GM19240 (cell line): Measurements from ENCODE around the gene S100A16.
"Not testable (repeated sequence)": the region's sequence is repeated elsewhere in the genome, so short reads cannot be mapped to it uniquely, and the experiment has no call there.

Source experiments
- DNase-seq: peaks from one replicate; pipeline ENCODE4 v3.0.0; 2011; ENCODE audit warnings: low spot score; ENCODE audit not compliant: insufficient read length

S100A16 gene

DNA sequence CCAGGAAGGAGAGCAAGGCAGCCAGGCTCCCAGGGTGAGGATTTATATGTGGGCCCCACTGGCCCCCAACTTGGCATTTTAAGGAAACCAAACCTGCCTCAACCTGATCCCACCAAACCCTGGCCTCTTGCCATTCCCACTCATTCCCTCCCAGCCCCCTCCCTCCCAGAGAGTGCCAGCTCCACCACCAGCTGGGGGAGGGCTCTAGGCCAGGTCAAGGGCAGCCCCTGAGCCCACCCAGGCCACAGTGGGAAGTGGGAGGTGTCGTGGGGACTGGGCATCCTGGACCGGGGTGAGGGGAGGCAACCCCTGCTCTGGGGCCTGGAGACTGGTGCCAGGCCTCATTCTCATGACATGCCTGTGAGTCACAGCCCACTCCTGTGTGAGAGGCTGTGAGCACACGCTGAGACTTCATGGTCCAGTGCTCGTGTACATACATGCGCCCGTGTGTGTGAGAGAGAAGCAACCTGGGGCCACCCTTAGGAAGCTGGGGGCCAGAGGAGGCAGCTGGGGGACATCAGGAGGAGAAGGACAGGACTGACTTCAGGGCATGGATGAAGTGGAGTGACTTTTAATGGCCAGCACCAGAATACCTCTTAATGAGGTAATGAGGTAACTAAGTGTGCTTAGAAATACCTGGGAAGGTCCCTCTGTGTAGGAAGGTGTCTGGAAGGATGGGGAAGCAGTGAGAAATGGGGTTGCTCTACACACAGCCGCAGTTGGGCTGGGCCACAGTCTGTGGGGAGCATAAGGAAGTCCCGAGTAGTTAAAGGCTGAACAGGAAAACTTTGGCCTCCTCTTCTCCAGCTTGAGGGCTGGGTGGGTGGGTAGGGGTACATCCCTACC lies 47.2 kb downstream of the S100A16 start, which contains the start of gene S100A2:
Gene S100A2 (minus strand): TSS at position 316 of the 846 bp plus-strand sequence. CDS start 1,967 bp downstream, outside the sequence.
- no peak for DNase-seq

DNA sequence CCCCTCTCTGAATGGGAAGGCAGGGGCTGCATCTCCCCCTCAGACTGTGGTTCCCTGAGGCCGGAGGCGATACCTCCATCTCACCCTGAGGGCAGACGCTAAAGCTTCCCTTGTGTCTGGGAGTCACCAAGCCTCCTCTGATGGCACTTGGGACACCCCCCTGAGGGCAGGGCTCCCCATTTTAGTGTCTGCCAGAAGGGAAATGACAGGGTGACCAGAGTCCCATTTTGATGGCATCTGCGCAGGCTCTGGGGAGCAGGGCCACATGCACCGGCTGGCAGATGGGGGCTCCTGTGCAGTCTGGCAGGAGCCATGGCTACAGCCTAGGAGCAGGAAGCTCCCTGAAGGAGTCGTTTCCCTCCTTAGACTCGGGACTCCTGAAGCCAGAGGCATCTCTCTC lies 48.9 kb downstream of the S100A16 start:
- DNase-seq, result no peak

DNA sequence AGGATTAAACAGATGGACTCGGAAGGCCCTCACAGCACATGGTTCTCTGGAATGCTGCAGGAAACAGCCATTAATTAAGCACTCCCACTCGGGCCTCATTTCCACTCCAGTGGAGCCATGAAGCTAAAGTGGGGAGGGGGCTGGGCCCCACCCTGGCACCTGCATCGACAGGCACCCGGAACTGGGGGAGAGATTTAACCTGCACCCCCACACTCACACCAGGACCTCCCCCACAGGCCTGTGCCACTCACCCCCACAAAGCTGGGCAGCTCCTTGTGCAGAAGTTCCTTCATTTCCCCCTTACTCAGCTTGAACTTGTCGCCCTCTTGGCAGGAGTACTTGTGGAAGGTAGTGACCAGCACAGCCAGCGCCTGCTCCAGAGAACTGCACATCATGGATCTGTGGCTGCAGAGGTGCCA lies 49.4 kb downstream of the S100A16 start:
- no peak for DNase-seq

DNA sequence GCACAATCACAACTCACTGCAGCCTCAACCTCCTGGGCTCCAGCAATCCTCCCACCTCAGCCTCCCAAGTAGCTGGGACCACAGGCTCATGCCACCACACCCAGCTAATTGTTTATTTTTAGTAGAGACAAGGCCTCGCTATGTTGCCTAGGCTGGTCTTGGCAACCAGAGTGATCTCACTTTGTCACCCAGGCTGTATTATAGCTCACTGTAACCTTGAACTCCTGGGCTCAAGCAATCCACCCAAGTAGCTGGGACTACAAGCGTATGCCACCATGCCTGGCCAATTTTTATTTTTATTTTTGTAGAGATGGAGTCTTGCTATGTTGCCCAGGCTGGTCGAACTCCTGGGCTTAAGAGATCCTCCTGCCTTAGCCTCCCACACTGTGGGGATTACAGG lies 50.9 kb downstream of the S100A16 start:
- not testable (repeated sequence) for DNase-seq

DNA sequence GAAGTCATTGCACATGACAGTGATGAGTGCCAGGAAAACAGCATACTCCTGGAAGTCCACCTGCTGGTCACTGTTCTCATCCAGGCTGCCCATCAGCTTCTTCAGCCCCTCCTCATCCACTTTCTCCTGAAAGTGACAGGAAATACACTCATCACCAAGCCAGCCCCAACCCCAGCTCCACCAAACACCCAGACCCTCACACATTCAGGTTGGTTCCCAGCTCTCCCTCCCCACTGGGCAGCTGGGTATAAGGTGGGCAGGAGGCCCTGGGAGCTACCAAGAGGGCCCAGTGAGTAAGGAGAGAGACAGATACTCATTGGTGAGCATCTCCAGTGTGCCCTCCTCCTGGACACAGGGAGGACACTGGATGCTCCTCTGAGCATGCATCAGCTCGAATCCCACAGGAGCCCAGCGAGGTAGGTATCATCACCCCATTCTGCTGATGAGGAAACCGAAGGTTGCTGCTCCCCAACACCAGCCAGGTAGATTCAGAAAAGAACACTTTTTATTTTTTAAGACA lies 51.4 kb downstream of the S100A16 start:
- no peak for DNase-seq

DNA sequence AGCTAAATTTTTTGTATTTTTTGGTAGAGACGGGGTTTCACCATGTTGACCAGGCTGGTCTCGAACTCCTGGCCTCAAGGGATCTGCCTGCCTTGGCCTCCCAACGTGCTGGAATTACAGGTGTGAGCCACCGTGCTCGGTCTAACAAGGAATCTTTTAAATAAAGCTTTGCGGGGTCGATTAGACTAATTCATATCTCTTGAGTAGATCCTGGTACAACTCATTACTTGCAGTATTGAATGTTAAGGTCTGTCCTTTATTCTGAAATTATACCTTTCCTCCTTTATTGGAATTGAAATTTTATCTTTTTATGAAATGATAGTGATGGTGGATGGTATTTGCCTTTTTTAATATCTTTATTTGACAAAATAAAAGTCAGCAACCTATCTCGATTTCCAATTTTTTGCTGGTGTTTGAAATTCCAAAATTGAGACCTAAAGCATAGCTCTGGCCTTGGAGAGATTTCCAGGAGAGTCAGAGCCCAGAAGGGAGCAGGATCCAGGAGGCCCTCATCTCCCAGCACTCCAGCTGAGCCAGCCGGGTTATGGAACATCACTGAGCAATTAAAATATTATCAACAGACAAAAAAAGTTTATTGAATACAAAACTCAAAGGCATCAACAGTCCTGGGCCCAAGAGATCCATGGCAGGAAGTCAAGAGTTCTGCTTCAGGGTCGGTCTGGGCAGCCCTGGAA lies 52.0 kb downstream of the S100A16 start:
- no peak for DNase-seq

DNA sequence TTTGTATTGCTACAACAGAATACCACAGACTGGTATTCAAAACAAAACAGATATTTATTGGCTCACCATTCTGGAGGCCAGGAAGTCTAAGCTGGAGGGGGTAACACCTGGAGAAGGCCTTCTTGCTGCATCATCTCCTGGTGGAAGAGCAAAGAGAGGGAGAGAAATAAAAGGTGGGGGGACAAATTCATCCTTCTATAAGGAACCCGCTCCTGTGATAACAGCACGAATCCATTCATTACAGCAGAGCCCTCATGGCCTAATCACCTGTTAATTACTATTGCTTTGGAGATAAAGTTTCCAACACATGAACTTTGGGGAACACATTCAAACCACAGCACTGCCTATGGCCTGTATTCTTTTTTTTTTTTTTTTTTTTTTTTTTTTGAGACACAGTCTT lies 52.7 kb downstream of the S100A16 start:
- no peak for DNase-seq

DNA sequence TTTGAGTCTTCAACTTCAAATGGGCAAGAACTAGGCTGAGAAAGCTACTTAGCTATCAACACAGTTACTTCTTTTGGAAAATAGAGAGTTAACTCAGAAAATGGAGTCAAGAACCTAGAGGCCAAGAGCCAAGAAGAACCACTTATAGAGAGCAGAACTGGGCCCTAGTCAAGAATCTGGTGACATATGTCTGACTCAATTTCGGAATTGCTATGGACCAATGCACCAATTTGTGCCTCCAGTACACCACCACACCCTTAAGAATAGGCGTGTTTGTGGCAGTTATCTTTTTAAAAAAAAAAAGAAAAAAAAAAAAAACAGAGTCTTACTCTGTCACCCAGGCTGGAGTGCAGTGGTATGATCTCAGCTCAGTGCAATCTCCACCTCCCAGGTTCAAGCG lies 55.1 kb downstream of the S100A16 start:
- no peak for DNase-seq
